Nephron (organoid): ENCODE data around the gene TUT7.

Experiments used
- H3K27ac Mint-ChIP-seq, 3 experiments: 2 replicates each; pipeline ENCODE4 v1.8.0; 2020; ENCODE audit warnings: mixed read lengths in 3 of 3, mild to moderate bottlenecking in 2 of 3, moderate library complexity in 1 of 3
- H3K27me3 Mint-ChIP-seq: 2 replicates; pipeline ENCODE4 v1.8.0; 2021; ENCODE audit warnings: low read depth, mild to moderate bottlenecking, moderate library complexity, mixed read lengths
- H3K36me3 Mint-ChIP-seq: 2 replicates; pipeline ENCODE4 v1.8.0; 2020; ENCODE audit warnings: low read depth, mixed read lengths
- H3K4me1 Mint-ChIP-seq: 2 replicates; pipeline ENCODE4 v1.8.0; 2020; ENCODE audit warnings: mixed read lengths
- H3K4me3 Mint-ChIP-seq, 3 experiments: 2 replicates each; pipeline ENCODE4 v1.8.0; 2020; ENCODE audit warnings: mild to moderate bottlenecking in 3 of 3, mixed read lengths in 3 of 3, moderate library complexity in 2 of 3
- H3K9me3 Mint-ChIP-seq: 2 replicates; pipeline ENCODE4 v1.8.0; 2020; ENCODE audit warnings: mixed read lengths
- TF ChIP-seq, protein P1 (sequence below), 3 experiments: fragments of 200-600 bp; sonication (generic); IDR thresholded peaks; one replicate each; pipeline ENCODE4 v1.5.0; 2021; ENCODE audit warnings: antibody characterized with exemption in 3 of 3; ENCODE audit not compliant: unreplicated experiment in 3 of 3

TUT7 gene

GRCh38 chr9:86344818-86345217, 9.4 kb downstream of the TUT7 start:
- TF ChIP-seq, protein P1, sequence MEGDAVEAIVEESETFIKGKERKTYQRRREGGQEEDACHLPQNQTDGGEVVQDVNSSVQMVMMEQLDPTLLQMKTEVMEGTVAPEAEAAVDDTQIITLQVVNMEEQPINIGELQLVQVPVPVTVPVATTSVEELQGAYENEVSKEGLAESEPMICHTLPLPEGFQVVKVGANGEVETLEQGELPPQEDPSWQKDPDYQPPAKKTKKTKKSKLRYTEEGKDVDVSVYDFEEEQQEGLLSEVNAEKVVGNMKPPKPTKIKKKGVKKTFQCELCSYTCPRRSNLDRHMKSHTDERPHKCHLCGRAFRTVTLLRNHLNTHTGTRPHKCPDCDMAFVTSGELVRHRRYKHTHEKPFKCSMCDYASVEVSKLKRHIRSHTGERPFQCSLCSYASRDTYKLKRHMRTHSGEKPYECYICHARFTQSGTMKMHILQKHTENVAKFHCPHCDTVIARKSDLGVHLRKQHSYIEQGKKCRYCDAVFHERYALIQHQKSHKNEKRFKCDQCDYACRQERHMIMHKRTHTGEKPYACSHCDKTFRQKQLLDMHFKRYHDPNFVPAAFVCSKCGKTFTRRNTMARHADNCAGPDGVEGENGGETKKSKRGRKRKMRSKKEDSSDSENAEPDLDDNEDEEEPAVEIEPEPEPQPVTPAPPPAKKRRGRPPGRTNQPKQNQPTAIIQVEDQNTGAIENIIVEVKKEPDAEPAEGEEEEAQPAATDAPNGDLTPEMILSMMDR (IDR thresholded peaks at IDR 0.05; ENCODE audit: unreplicated experiment in 3 of 3), result no peak
- Mint-ChIP-seq H3K9me3 (no peaks in the 10 kb centered on the region), H3K4me3 (no peak overlapping the region), H3K27ac (no peak overlapping the region), H3K4me1 (peaks cover 11% of the 10 kb centered on the region), H3K36me3 (peaks cover 55% of the 10 kb centered on the region), H3K27me3 (no peaks in the 10 kb centered on the region)

GRCh38 chr9:86342269-86342668, 11.9 kb downstream of the TUT7 start:
- Mint-ChIP-seq H3K36me3 (peaks cover 57% of the 10 kb centered on the region), H3K9me3 (no peaks in the 10 kb centered on the region), H3K4me3 (no peak overlapping the region), H3K4me1 (no peaks in the 10 kb centered on the region), H3K27ac (no peak overlapping the region), H3K27me3 (no peaks in the 10 kb centered on the region)
- TF ChIP-seq, protein P1 (IDR thresholded peaks at IDR 0.05; ENCODE audit: unreplicated experiment in 3 of 3), result no peak

- Mint-ChIP-seq H3K27ac (no peak overlapping the region), H3K27me3 (no peaks in the 10 kb centered on the region), H3K36me3 (peaks cover 65% of the 10 kb centered on the region), H3K4me1 (no peaks in the 10 kb centered on the region), H3K9me3 (no peaks in the 10 kb centered on the region), H3K4me3 (no peak overlapping the region)
- TF ChIP-seq, protein P1 (IDR thresholded peaks at IDR 0.05; ENCODE audit: unreplicated experiment in 3 of 3), result no peak
These were observed 13.2 kb downstream of the TUT7 start for GRCh38 chr9:86341007-86341491.

GRCh38 chr9:86340356-86341006, 13.7 kb downstream of the TUT7 start:
- Mint-ChIP-seq H3K36me3 (peaks cover 68% of the 10 kb centered on the region), H3K4me3 (no peak overlapping the region), H3K27ac (no peak overlapping the region), H3K9me3 (no peaks in the 10 kb centered on the region), H3K4me1 (no peaks in the 10 kb centered on the region), H3K27me3 (no peaks in the 10 kb centered on the region)
- TF ChIP-seq, protein P1 (IDR thresholded peaks at IDR 0.05; ENCODE audit: unreplicated experiment in 3 of 3), result no peak

- TF ChIP-seq, protein P1 (IDR thresholded peaks at IDR 0.05; ENCODE audit: unreplicated experiment in 3 of 3), result no peak
- peaks cover 80% of the 10 kb centered on the region for H3K36me3 Mint-ChIP-seq
- no peak overlapping the region for H3K27ac Mint-ChIP-seq
- H3K4me1 Mint-ChIP-seq, result no peaks in the 10 kb centered on the region
- H3K4me3 Mint-ChIP-seq, result no peak overlapping the region
- no peaks in the 10 kb centered on the region for H3K27me3 Mint-ChIP-seq
- no peaks in the 10 kb centered on the region for H3K9me3 Mint-ChIP-seq
These were observed 16.6 kb downstream of the TUT7 start for GRCh38 chr9:86337469-86338108.

DNA sequence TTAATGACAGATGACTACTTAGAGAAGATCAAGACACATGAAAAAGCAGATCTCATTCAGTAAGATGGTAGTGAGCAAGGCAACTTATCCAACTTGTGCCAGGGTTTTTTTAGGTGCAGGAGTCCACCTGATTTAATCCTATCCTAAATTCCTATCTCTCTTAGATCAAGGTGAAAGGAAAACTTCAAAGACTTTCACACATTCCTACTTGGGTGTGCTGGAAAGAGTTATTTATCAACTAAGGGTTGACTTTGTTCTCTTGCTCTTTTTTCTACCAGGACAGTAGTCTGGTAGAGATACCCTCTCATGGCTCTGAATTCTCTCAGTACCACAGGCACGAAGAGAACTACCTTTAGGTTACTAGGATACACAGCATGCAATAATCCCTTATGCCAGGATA, 18.2 kb downstream of the TUT7 start:
- H3K27ac Mint-ChIP-seq, result no peak overlapping the region
- no peaks in the 10 kb centered on the region for H3K9me3 Mint-ChIP-seq
- H3K36me3 Mint-ChIP-seq, result peaks cover 82% of the 10 kb centered on the region
- no peak overlapping the region for H3K4me3 Mint-ChIP-seq
- no peaks in the 10 kb centered on the region for H3K27me3 Mint-ChIP-seq
- TF ChIP-seq, protein P1 (IDR thresholded peaks at IDR 0.05; ENCODE audit: unreplicated experiment in 3 of 3), result no peak
- no peaks in the 10 kb centered on the region for H3K4me1 Mint-ChIP-seq
